Activated T-helper 2 cell treated with anti-CD3 and anti-CD28 coated beads, Interferon-gamma antibody, Interleukin-2, Interleukin-4, amounts not matched to agents 10 μg/mL and 5 μg/mL and 100 μg/mL, durations not matched to agents 14 hours and 24 hours and 36 hours (primary cell): Measurements from ENCODE around the gene VIP. TPM values are rescaled to one million over a fixed set of nuclear protein-coding genes. Genes with fewer than 3 reads are reported as not detected.

ENCODE experiments used
- total RNA-seq: library from RNA; stranded (reverse); gene quantifications from 2 replicates; pipeline ENCODE4 v1.2.3, GENCODE V29; 2022

Gene VIP
- total RNA-seq, 1 donor from 2014 or later, result not detected

Other genes with a start within 250 kb of the VIP start
- 14.2 and 15.2 TPM in 2 replicates for gene SYNE1, start 113.4 kb upstream of the VIP start, total RNA-seq
- not detected in 2 replicates for gene MYCT1, start 52.9 kb upstream of the VIP start, total RNA-seq
- gene FBXO5, start 232.2 kb downstream of the VIP start, total RNA-seq, result 31.4 and 34.6 TPM in 2 replicates